Right atrium auricular region (tissue), 2 donors: ENCODE data around the gene CYTH3. TPM values are rescaled to one million over a fixed set of nuclear protein-coding genes. Genes with fewer than 3 reads are reported as not detected.

Source experiments
- DNase-seq: peaks from one replicate; pipeline ENCODE4 v3.0.0-alpha.2; 2019; ENCODE audit warnings: low spot score
- H3K27ac ChIP-seq, 2 donors: fragments of 200-600 bp; sonication (generic); 1 replicate in 1 of 2; 2 replicates in 1 of 2; pipeline ENCODE4 v1.5.1; 2016 to 2019
- H3K27me3 ChIP-seq, 2 donors: fragments of 200-600 bp; sonication (generic); one replicate each; pipeline versions ENCODE4 v1.5.1 to v1.6.0; 2017 to 2019
- H3K36me3 ChIP-seq: fragments of 200-600 bp; sonication (generic); one replicate; pipeline ENCODE4 v1.5.1; 2016
- H3K4me1 ChIP-seq, 2 donors: fragments of 200-600 bp; sonication (generic); one replicate each; pipeline versions ENCODE4 v1.5.1 to v1.6.0; 2017 to 2019
- H3K4me3 ChIP-seq, 2 donors: fragments of 200-600 bp; sonication (generic); 1 replicate in 1 of 2; 2 replicates in 1 of 2; pipeline ENCODE4 v1.5.1; 2017 to 2019; ENCODE audit warnings: mild to moderate bottlenecking in 1 of 2, moderate library complexity in 1 of 2
- H3K9me3 ChIP-seq, 2 donors: fragments of 200-600 bp; sonication (generic); one replicate each; pipeline ENCODE4 v1.5.1; 2019
- total RNA-seq, 2 donors: library from RNA; depleted of rRNA; stranded (reverse); fragments of >200 nt; gene quantifications; one replicate each; pipeline ENCODE4 v1.1.0, GENCODE V29; 2016
- TF ChIP-seq, protein P1 (sequence below), 2 donors: fragments of 200-600 bp; sonication (generic); IDR thresholded peaks; one replicate each; pipeline ENCODE4 v1.5.1; 2019; ENCODE audit warnings: antibody characterized with exemption in 2 of 2

CYTH3 gene
- total RNA-seq, 2 donors from 2014 or later, result 27.2 to 34.0 TPM

DNA sequence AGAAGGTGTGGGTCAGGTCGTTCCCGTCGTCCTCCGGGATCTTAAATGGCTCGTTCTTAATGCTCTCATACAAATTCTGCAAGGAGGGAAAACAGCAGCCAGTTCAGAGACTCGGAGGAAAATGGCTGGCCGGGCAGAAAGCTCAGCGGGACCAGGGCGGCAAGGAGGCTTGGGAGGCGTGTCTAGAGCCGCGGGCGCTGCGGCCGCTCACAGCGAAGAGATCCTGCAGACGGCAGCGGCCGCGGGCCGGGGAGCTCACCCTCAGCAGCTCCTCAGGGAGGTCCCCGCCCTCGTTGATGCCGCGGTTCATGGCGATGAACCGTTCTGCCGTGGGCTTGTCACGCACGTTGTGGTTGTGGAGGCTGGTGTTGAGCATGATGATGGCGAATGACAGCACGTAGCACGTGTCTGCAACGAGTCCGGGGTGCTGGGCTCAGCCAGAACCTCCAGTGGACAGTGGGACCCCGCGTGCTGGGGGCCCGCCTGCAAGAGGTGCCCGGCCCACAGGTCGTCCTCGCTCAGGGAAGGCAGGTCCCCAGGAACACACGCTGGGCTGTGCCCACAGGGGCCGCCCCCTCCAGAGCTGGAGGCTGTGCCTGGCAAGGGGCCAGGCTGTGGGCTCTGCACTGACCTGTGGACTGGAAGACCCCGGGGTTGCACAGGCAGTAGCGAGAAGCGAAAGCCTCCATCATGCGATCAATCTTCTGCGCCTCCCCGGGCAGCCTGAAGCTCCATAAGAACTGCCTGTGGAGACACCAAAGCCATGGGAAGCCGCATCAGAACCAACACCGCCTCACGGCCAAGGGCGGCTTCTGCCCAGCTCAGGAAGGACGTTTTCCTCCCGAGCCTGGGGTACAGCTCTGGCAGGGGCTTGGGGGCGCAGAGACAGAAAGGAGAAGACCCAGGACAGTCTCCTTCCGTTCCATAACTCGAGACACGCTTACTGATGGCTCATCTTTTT lies 101.6 kb downstream of the CYTH3 start:
- no peaks in the 10 kb centered on the region for H3K27me3 ChIP-seq
- no peak overlapping the region for H3K27ac ChIP-seq
- peaks cover 0 to 54% of the 10 kb centered on the region in 2 donors for H3K4me1 ChIP-seq
- no peaks in the 10 kb centered on the region for H3K9me3 ChIP-seq
- DNase-seq, result no peak
- H3K36me3 ChIP-seq, result peaks cover 25% of the 10 kb centered on the region
- TF ChIP-seq, protein P1, sequence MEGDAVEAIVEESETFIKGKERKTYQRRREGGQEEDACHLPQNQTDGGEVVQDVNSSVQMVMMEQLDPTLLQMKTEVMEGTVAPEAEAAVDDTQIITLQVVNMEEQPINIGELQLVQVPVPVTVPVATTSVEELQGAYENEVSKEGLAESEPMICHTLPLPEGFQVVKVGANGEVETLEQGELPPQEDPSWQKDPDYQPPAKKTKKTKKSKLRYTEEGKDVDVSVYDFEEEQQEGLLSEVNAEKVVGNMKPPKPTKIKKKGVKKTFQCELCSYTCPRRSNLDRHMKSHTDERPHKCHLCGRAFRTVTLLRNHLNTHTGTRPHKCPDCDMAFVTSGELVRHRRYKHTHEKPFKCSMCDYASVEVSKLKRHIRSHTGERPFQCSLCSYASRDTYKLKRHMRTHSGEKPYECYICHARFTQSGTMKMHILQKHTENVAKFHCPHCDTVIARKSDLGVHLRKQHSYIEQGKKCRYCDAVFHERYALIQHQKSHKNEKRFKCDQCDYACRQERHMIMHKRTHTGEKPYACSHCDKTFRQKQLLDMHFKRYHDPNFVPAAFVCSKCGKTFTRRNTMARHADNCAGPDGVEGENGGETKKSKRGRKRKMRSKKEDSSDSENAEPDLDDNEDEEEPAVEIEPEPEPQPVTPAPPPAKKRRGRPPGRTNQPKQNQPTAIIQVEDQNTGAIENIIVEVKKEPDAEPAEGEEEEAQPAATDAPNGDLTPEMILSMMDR (IDR thresholded peaks at IDR 0.05), result no peak
- H3K4me3 ChIP-seq, result no peak overlapping the region

DNA sequence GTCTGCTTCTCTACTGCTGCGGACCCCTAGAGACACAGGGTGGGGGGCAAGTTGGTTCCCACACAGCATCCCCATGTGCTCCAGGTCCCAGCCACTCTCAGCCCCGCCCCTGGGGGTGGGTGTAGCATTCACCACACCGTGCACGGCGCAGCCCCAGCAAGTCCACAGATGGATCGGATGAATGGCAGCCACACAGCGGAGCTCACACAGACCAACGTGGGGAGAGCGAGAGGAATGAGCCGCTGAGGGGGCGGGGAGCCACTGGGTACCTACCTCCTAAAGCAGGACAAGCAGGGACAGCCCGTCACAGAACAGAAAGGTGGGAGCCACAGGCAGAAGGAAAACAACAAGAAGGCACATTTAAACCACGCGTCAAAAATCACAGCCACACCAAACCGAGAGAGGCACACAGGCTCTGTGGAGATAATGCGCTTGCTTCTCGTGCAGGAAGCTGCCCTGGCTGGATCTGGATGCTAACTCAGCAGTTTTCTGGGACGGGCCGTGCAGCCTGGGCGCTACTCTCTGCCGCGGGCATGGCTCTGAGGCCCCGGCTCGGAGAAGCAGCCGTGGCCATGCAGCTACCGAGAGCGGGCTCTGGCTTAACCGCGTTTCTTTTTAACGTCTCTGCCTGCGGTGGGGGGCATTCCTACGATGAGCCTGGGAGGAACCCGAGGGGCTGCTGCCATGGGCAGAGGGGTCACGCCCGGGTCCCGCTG lies 102.5 kb downstream of the CYTH3 start:
- Histone ChIP-seq H3K27me3 (no peaks in the 10 kb centered on the region), H3K36me3 (peaks cover 21% of the 10 kb centered on the region), H3K9me3 (no peaks in the 10 kb centered on the region), H3K4me3 (no peak overlapping the region), H3K4me1 (peaks cover 0 to 58% of the 10 kb centered on the region in 2 donors), H3K27ac (no peak overlapping the region)
- DNase-seq, result no peak
- TF ChIP-seq, protein P1 (IDR thresholded peaks at IDR 0.05), result no peak

- Histone ChIP-seq H3K9me3 (no peaks in the 10 kb centered on the region), H3K27me3 (no peaks in the 10 kb centered on the region), H3K4me1 (peaks cover 0 to 58% of the 10 kb centered on the region in 2 donors), H3K4me3 (no peak overlapping the region), H3K27ac (peak overlapping the region; percentile 82), H3K36me3 (peaks cover 28% of the 10 kb centered on the region)
- TF ChIP-seq, protein P1 (IDR thresholded peaks at IDR 0.05), result no peak
- no peak for DNase-seq
Measured at GRCh38 chr7:6168477-6168868, 104.0 kb downstream of the CYTH3 start.

GRCh38 chr7:6167587-6168476 lies 104.6 kb downstream of the CYTH3 start:
- H3K9me3 ChIP-seq, result no peaks in the 10 kb centered on the region
- no peaks in the 10 kb centered on the region for H3K27me3 ChIP-seq
- H3K27ac ChIP-seq, result peak overlapping the region; percentile 82
- DNase-seq, result no peak
- peaks cover 0 to 54% of the 10 kb centered on the region in 2 donors for H3K4me1 ChIP-seq
- TF ChIP-seq, protein P1 (IDR thresholded peaks at IDR 0.05), result no peak
- peaks cover 28% of the 10 kb centered on the region for H3K36me3 ChIP-seq
- no peak overlapping the region for H3K4me3 ChIP-seq

GRCh38 chr7:6167004-6167551 lies 105.3 kb downstream of the CYTH3 start:
- peak overlapping the region; percentile 82 for H3K27ac ChIP-seq
- H3K4me3 ChIP-seq, result no peak overlapping the region
- DNase-seq, result no peak
- no peaks in the 10 kb centered on the region for H3K9me3 ChIP-seq
- TF ChIP-seq, protein P1 (IDR thresholded peaks at IDR 0.05), result no peak
- H3K27me3 ChIP-seq, result no peaks in the 10 kb centered on the region
- H3K4me1 ChIP-seq, result peaks cover 0 to 54% of the 10 kb centered on the region in 2 donors
- H3K36me3 ChIP-seq, result peaks cover 28% of the 10 kb centered on the region
